SKM-1 treated with dmso at 0.1 percent for 144 hours (cell line): ENCODE results near the gene BDP1.
"Not testable (repeated sequence)": the region's sequence is repeated elsewhere in the genome, so short reads cannot be mapped to it uniquely, and the experiment has no call there.

Experiments
- DNase-seq: peaks from one replicate; lab custom pipeline; 2025; ENCODE audit not compliant: unreplicated experiment; lab: John Stamatoyannopoulos, UW

BDP1 gene

GRCh38 chr5:71457106-71457505 is 1.7 kb downstream of the BDP1 start:
- DNase-seq, result no peak

- DNase-seq, result no peak
Observed at GRCh38 chr5:71460693-71461092, 5.2 kb downstream of the BDP1 start.

GRCh38 chr5:71461360-71461759 is 5.9 kb downstream of the BDP1 start:
- DNase-seq, result no peak

DNA sequence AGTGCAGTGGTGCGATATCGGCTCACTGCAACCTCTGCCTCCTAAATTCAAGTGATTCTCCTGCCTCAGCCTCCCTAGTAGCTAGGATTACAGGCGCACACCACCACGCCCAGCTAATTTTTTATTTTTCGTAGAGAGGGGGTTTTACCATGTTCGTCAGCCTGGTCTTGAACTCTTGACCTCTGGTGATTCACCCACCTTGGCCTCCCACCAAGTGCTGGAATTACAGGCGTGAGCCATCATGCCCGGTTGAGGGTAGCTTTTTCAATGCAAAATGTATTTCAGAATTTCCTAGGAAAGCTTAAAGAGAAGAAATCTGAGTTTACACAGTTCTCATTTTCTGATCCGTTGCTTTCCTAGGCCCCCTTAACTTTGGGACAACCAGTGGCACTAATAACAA is 15.7 kb downstream of the BDP1 start:
- DNase-seq, result no peak

- peak; percentile 47 for DNase-seq
Observed at GRCh38 chr5:71475788-71476384, 20.4 kb downstream of the BDP1 start.

DNA sequence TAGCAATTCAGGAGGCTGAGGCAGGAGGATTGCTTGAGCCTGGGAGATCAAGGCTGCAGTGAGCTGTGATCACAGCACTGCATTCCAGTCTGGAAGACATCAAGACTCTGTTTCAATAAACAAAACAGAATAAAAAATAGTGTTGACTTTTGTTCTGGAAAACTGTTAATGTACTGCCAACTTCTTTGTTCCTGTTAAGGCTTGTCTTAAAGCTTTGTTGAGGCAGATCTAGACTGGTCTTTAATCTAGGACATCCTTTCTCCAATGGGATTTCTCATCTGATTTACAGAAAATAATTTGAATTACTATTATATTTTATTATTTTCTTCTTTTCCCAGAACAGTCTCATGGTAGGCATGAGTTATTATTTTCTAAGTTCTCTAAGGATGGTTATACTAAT is 26.0 kb downstream of the BDP1 start:
- DNase-seq, result no peak

GRCh38 chr5:71482132-71482531 is 26.7 kb downstream of the BDP1 start:
- no peak for DNase-seq

DNA sequence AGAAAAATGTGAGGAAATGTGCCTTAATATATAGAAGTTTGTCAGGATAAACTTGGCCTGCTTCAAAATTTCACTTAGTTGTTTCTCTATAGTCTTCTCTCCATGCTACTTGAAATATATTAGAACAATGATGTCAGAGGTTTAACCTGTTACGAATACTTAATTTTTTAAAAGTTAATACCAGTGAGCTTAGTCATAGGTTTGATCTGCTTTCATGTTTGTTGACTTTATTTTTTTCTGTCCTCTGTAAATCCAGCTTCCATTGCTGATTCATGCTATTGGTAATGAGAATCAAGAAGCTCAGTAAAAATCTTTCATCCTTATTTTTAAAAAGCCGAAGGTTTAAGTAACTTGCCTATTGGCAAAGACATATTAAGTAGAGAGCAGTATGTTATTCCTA is 27.9 kb downstream of the BDP1 start:
- DNase-seq, result no peak

DNA sequence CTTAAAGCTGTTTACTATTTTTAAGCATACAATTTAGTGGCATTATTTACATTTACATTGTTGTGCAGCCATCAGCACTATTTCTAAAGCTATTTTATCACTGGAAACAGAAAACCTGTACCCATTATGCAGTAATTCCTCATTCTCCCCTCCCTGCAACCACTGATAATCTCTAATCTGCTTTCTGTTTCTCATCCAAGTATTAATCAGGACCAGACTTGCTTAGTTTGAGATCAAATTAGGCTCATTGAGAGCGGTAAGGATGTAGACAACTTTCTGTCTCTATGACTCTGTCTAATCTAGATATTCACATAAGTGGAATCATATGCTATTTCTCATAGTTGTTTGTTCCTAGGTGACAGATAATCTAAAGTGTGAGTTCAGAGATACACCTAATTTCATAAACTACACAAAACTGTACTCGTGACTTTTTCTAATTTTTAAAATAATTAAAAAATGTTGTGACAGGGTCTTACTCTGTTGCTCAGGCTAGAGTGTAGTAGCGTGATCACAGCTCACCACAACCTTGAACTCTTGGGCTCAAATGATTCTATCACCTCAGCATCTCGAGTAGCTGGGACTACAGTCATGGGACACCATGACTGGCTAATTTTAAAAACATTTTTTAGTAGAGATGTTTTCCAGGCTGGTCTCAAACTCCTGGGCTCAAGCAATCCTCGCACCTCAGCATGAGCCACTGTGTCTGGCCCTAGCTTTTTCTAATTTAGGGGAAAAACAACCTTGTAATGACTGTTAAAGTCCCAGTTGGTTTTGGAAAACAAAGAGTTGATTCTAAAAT is 37.6 kb downstream of the BDP1 start:
- no peak for DNase-seq

GRCh38 chr5:71494202-71494601 is 38.8 kb downstream of the BDP1 start:
- DNase-seq, result not testable (repeated sequence)

DNA sequence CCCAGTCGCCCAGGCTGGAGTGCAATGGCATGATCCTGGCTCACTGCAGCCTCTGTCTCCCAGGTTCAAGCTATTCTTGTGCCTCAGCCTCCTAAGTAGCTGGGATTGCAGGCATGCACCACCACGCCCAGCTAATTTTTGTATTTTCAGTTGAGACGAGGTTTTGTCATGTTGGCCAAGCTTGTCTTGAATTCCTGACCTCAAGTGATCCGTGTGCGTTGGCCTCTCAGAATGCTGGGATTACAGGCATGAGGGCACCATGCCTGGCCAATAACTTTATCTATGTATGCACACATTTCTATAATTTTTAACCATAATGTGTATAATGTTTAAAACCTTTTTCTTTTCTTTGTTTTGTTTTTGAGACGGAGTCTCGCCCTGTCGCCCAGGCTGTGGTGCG is 43.3 kb downstream of the BDP1 start:
- DNase-seq, result not testable (repeated sequence)

DNA sequence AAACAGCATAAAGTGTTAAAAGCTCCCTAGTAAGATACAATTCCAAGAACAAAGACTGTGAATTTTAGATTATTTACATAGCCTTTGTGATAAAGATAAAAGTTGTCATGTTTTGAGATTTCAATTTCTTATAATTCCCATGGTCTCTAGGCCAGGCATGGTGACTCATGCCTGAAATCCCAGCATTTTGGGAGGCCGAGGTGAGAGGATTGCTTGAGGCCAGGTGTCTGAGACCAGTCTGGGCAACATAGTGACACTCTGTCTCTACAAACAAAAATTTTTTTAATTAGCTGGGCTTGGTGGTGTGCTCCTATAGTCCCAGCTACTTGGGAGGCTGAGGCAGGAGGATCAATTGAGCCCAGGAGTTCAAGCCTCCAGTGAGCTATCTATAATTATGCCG is 48.1 kb downstream of the BDP1 start:
- no peak for DNase-seq

DNA sequence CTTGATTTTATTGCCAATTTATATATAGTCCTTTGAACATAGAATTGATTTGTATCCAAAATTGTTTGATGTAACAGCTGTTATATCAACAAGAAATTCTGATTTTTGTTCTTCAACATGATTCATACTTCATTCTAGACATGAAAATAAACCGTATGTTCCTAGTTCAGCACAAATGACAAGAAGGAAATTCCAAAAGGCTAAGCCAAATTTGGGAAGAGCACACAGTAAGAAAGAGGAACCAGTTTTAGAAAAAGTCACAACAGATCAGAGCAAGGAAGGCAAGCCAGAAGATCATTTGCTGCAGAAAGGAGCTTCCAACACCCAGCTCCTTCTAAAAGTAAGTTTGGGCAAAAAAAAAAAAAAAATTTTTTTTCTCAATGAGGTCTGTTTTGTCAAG is 66.7 kb downstream of the BDP1 start:
- DNase-seq, result no peak

DNA sequence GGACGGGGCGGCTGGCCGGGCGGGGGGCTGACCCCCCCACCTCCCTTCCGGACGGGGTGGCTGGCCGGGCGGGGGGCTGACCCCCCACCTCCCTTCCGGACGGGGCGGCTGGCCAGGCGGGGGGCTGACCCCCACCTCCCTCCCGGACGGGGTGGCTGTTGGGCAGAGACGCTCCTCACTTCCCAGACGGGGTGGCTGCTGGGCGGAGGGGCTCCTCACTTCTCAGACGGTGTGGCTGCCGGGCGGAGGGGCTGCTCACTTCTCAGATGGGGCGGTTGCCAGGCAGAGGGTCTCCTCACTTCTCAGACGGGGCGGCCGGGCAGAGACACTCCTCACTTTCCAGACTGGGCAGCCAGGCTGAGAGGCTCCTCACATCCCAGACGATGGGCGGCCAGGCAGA is 70.2 kb downstream of the BDP1 start:
- not testable (repeated sequence) for DNase-seq

- DNase-seq, result no peak
Observed at GRCh38 chr5:71528206-71528605, 72.8 kb downstream of the BDP1 start.

DNA sequence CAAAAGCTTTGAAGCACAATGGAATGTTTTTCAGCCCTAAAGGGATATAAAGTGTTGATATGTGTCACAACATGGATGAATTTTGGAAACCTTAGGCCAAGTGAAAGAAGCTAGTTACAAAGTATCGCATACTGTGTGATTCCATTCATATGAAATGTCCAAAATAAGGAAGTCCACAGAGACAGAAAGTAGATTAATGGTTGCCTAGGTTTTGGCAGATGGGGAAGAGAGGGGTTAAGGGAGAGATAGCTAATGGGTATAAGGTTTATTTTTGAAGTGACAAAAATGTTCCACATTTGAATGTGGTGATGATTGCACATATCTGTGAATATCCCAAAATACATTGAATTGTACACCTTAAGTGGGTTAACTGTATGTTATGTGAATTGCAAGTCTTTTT is 74.2 kb downstream of the BDP1 start:
- no peak for DNase-seq

GRCh38 chr5:71533142-71533541 is 77.7 kb downstream of the BDP1 start:
- DNase-seq, result no peak

DNA sequence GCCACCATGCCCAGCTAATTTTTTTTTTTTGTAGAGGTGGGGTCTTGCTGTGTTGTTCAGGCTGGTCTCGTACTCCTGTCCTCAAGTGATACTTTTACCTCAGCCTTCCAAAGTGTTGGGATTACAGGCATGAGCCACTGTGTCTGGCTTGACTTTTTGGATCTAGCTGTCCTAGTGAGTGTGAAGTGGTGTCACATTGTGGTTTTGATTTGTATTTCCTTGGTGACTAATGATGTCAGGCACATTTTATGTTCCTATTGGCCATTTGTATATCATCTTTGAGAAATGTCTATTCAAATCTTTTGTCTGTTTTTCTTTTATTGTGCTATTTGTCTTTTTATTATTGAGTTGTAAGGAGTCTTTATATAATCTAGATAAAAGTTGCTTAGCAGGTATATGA is 78.2 kb downstream of the BDP1 start:
- DNase-seq, result no peak

DNA sequence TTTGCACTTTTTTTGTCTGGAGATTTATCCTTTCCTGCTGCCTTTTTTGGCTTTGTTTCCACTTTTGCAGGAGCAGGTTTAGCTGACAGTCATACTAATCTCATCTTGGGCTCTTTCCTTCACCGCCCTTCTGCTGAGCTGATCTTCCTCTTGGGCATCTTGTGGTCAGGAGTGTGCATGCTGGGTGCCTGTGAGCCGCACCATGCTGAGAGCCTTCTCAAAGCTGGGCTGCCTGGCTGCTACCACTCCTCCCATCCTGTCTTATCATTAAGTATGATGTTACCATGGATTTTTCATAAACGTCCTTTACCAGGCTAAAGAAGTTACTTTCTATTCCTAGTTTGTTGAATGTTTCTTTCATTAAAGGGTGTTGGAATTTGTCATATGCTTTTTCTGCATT is 82.2 kb downstream of the BDP1 start:
- DNase-seq, result no peak

DNA sequence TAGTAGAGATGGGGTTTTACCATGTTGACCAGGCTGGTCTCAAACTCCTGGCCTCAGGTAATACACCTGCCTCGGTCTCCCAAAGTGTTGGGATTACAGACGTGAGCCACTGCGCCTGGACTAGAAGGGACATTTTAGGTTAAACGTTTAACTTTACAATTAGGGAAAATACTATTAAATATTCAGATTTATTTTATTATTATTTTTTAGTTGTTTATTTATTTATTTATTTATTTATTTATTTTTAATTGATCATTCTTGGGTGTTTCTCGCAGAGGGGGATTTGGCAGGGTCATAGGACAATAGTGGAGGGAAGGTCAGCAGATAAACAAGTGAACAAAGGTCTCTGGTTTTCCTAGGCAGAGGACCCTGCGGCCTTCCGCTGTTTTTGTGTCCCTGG is 95.4 kb downstream of the BDP1 start:
- not testable (repeated sequence) for DNase-seq

DNA sequence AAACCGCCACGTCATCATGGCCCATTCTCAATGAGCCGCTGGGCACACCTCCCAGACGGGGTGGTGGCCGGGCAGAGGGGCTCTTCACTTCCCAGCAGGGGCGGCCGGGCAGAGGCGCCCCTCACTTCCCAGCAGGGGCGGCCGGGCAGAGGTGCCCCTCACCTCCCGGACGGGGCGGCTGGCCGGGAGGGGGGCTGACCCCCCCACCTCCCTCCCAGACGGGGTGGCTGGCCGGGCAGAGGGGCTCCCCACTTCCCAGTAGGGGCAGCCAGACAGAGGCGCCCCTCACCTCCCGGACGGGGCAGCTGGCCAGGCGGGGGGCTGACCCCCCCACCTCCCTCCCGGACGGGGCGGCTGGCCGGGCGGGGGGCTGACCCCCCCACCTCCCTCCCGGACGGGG is 96.1 kb downstream of the BDP1 start:
- not testable (repeated sequence) for DNase-seq

DNA sequence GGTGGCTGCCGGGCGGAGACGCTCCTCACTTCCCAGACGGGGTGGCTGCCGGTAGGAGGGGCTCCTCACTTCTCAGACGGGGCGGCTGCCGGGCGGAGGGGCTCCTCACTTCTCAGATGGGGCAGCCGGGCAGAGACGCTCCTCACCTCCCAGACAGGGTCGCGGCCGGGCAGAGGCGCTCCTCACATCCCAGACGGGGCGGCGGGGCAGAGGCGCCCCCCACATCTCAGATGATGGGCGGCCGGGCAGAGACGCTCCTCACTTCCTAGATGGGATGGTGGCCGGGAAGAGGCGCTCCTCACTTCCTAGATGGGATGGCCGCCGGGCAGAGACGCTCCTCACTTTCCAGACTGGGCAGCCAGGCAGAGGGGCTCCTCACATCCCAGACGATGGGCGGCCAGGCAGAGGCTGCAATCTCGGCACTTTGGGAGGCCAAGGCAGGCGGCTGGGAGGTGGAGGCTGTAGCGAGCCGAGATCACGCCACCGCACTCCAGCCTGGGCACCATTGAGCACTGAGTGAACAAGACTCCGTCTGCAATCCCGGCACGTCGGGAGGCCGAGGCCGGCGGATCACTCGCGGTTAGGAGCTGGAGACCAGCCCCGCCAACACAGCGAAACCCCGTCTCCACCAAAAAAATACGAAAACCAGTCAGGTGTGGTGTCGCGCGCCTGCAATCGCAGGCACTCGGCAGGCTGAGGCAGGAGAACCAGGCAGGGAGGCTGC is 96.7 kb downstream of the BDP1 start:
- DNase-seq, result not testable (repeated sequence)
